ENCODE results near the gene ZBED6. TPM values are rescaled to one million over a fixed set of nuclear protein-coding genes. Genes with fewer than 3 reads are reported as not detected.

ZBED6 gene
- total and polyA plus RNA-seq, 7 donors = 0.46 to 39.1 (median 20.9) TPM

DNA sequence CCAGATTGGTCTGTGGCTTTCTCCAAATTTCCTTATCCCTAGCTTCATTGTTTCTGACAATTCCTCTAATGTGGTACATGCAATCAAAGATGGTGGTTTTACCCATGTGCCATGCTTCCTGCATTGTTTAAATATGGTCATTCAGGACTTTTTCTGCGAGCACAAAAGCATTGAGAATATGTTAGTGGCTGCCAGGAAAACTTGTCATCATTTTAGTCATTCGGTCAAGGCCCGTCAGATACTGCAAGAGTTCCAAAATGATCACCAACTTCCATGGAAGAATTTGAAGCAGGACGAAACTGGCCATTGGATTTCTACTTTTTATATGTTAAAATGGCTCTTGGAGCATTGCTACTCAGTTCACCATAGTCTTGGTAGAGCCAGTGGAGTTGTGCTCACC lies 3.7 kb downstream of the ZBED6 start:
- H3K36me3 ChIP-seq (ENCODE audit: insufficient read depth in 1 of 2, low read depth in 1 of 2) = peaks cover 3 to 20% of the 10 kb centered on the region in 2 donors
- TF ChIP-seq, protein P1, sequence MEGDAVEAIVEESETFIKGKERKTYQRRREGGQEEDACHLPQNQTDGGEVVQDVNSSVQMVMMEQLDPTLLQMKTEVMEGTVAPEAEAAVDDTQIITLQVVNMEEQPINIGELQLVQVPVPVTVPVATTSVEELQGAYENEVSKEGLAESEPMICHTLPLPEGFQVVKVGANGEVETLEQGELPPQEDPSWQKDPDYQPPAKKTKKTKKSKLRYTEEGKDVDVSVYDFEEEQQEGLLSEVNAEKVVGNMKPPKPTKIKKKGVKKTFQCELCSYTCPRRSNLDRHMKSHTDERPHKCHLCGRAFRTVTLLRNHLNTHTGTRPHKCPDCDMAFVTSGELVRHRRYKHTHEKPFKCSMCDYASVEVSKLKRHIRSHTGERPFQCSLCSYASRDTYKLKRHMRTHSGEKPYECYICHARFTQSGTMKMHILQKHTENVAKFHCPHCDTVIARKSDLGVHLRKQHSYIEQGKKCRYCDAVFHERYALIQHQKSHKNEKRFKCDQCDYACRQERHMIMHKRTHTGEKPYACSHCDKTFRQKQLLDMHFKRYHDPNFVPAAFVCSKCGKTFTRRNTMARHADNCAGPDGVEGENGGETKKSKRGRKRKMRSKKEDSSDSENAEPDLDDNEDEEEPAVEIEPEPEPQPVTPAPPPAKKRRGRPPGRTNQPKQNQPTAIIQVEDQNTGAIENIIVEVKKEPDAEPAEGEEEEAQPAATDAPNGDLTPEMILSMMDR (IDR thresholded peaks at IDR 0.05) = no peak
- no peaks in the 10 kb centered on the region for H3K9me3 ChIP-seq
- intact Hi-C loops (cut with DNase I) = no loop called here
- H3K27me3 ChIP-seq (ENCODE audit: insufficient read depth in 3 of 3, low read length in 2 of 3) = no peaks in the 10 kb centered on the region
- ATAC-seq (no peak), DNase-seq (no peak)
- H3K4me3 ChIP-seq = peak overlapping the region; percentile 20
- H3K4me1 ChIP-seq = peaks cover 71% of the 10 kb centered on the region
- peak overlapping the region; percentile 98 for H3K27ac ChIP-seq
- WGBS, 3 donors = 34 to 49% (median 40%) methylated on average over 4 of the region's 4 CpGs

DNA sequence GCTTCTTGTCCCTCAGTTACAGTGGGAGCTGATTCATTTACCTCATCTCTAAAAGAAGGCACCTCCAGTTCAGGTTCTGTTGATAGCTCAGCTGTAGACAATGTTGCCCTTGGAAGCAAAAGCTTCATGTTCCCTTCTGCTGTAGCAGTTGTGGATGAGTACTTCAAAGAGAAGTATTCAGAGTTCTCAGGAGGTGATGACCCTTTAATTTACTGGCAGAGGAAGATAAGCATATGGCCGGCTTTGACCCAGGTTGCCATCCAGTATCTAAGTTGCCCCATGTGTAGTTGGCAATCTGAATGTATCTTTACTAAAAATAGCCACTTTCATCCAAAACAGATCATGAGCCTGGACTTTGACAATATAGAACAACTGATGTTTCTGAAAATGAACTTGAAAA lies 4.5 kb downstream of the ZBED6 start:
- DNase-seq = no peak
- no peaks in the 10 kb centered on the region for H3K27me3 ChIP-seq (ENCODE audit: insufficient read depth in 3 of 3, low read length in 2 of 3)
- peaks cover 3 to 28% of the 10 kb centered on the region in 2 donors for H3K36me3 ChIP-seq (ENCODE audit: insufficient read depth in 1 of 2, low read depth in 1 of 2)
- peak overlapping the region; percentile 98 for H3K27ac ChIP-seq
- ATAC-seq = peak in 2 of 4 donors; percentile 6 to 12
- intact Hi-C loops (cut with DNase I) = no loop called here
- no peaks in the 10 kb centered on the region for H3K9me3 ChIP-seq
- peaks cover 69% of the 10 kb centered on the region for H3K4me1 ChIP-seq
- 18 to 24% (median 23%) methylated on average over 1 of the region's 1 CpG for WGBS, 3 donors
- TF ChIP-seq, protein P1 (IDR thresholded peaks at IDR 0.05) = no peak
- H3K4me3 ChIP-seq = peak overlapping the region; percentile 29

DNA sequence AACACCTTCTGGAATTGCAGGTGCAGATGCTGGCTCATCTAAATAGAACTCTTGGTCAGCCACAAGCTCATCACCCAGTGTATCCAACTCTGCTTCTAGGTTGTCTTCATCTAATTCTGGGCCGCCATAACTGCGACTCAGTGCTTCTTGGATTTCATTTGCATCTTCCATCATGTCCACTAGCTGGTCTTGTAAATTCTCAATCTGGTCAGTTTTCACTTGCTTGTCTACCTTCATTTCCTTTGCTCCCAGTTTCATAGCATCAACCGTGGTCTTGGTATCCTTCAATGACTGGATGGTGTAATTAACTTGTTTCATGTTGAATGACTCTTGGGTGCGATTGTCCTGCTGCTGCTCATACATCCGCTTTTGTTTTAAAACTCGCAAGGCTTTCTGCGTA lies 10.3 kb downstream of the ZBED6 start:
- ATAC-seq (no peak), DNase-seq (no peak)
- intact Hi-C loops (cut with DNase I) = no loop called here
- peaks cover 14 to 63% of the 10 kb centered on the region in 2 donors for H3K36me3 ChIP-seq (ENCODE audit: insufficient read depth in 1 of 2, low read depth in 1 of 2)
- H3K9me3 ChIP-seq = no peaks in the 10 kb centered on the region
- 95 to 98% (median 97%) methylated on average over 7 of the region's 7 CpGs for whole genome bisulfite sequencing, 3 donors
- no peaks in the 10 kb centered on the region for H3K27me3 ChIP-seq (ENCODE audit: insufficient read depth in 3 of 3, low read length in 2 of 3)
- H3K4me1 ChIP-seq = peaks cover 53% of the 10 kb centered on the region
- TF ChIP-seq, protein P1 (IDR thresholded peaks at IDR 0.05) = no peak
- no peak overlapping the region for H3K27ac ChIP-seq
- no peak overlapping the region for H3K4me3 ChIP-seq

DNA sequence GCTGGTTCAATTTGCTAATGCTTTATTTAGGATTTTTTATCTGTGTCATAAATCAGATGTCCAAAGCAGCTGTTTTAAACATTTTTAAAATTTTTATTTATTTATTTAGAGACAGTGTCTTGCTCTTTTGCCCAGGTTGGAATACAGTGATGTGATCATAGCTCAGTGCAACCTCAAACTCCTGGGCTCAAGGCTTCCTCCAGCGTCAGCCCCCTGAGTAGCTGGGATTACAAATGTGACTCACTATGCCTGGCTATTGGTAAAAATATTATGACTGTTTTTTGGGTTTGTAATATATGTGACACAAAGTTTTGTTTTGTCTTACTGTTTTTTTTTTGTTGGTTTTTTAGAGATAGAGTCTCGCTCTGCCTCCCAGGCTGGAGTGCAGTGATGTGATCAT lies 11.8 kb downstream of the ZBED6 start:
- Histone ChIP-seq H3K27me3 (ENCODE audit: insufficient read depth in 3 of 3, low read length in 2 of 3) (no peaks in the 10 kb centered on the region), H3K4me3 (no peak overlapping the region), H3K27ac (peak overlapping the region; percentile 50), H3K4me1 (peaks cover 38% of the 10 kb centered on the region), H3K36me3 (ENCODE audit: insufficient read depth in 1 of 2, low read depth in 1 of 2) (peaks cover 11 to 68% of the 10 kb centered on the region in 2 donors), H3K9me3 (no peaks in the 10 kb centered on the region)
- TF ChIP-seq, protein P1 (IDR thresholded peaks at IDR 0.05) = no peak
- intact Hi-C loops (cut with DNase I) = no loop called here
- ATAC-seq = peak; percentile 58 to 73 (median 65)
- no peak for DNase-seq
- 55 to 74% (median 58%) methylated on average over 2 of the region's 2 CpGs for WGBS, 3 donors
